HepG2 (cell line): ENCODE data around the gene TTC6. TPM values are rescaled to one million over a fixed set of nuclear protein-coding genes. Genes with fewer than 3 reads are reported as not detected.

Source experiments
- AGO2 ChIP-seq: fragments of 200-400 bp; formaldehyde crosslinking; optimal IDR thresholded peaks from 2 replicates; pipeline ENCODE3; 2017; ENCODE audit warnings: mild to moderate bottlenecking, low read depth, low read length, moderate library complexity
- DRAP1 ChIP-seq: IDR thresholded peaks from 2 replicates; pipeline ENCODE4 v1.6.1; 2016; ENCODE audit warnings: missing genetic modification reagents, missing compliant biosample characterization
- HDAC2 ChIP-seq: sonication (generic); formaldehyde crosslinking; IDR thresholded peaks from 2 replicates; pipeline ENCODE4 v1.4.0; 2020; ENCODE audit warnings: missing genetic modification reagents
- MED8 ChIP-seq: sonication (generic); formaldehyde crosslinking; IDR thresholded peaks from 2 replicates; pipeline ENCODE4 v1.8.1; 2023; ENCODE audit warnings: mild to moderate bottlenecking, missing genetic modification reagents; ENCODE audit not compliant: insufficient replicate concordance
- NONO ChIP-seq, 2 experiments: fragments of 450-650 bp in 1 of 2; sonication (generic) in 1 of 2; formaldehyde crosslinking in 1 of 2; IDR thresholded peaks in 1 of 2; conservative IDR thresholded peaks in 1 of 2; 2 replicates each; pipeline versions ENCODE4 v1.6.1 to v1.8.0; 2017 to 2022; ENCODE audit warnings: mild to moderate bottlenecking in 1 of 2, missing genetic modification reagents in 1 of 2, moderate library complexity in 1 of 2
- NR2F2 ChIP-seq: IDR thresholded peaks from 2 replicates; pipeline ENCODE4 v1.6.1; 2012; ENCODE audit warnings: low read depth, inconsistent platforms, borderline replicate concordance
- PBX3 ChIP-seq: sonication (generic); formaldehyde crosslinking; IDR thresholded peaks from 2 replicates; pipeline ENCODE4 v1.8.1; 2023; ENCODE audit warnings: missing genetic modification reagents, inconsistent platforms, borderline replicate concordance
- POGZ ChIP-seq: sonication (generic); formaldehyde crosslinking; IDR thresholded peaks from 2 replicates; pipeline ENCODE4 v1.4.0; 2020; ENCODE audit warnings: mild to moderate bottlenecking, missing genetic modification reagents
- RAD21 ChIP-seq: fragments of 450-650 bp; formaldehyde crosslinking; IDR thresholded peaks from 2 replicates; pipeline ENCODE4 v1.5.0; 2020; ENCODE audit warnings: mild to moderate bottlenecking
- RBM22 ChIP-seq: fragments of 200-400 bp; formaldehyde crosslinking; optimal IDR thresholded peaks from 2 replicates; pipeline ENCODE3; 2017; ENCODE audit warnings: mild to moderate bottlenecking, low read length, moderate library complexity
- TARDBP ChIP-seq: sonication (generic); formaldehyde crosslinking; IDR thresholded peaks from 2 replicates; pipeline ENCODE4 v1.8.0; 2022; ENCODE audit warnings: mild to moderate bottlenecking, missing genetic modification reagents
- THAP11 ChIP-seq: IDR thresholded peaks from 2 replicates; pipeline ENCODE4 v1.6.1; 2016; ENCODE audit warnings: missing biosample characterization, missing genetic modification reagents
- ZNF12 ChIP-seq: sonication (generic); formaldehyde crosslinking; IDR thresholded peaks from 2 replicates; pipeline ENCODE4 v1.5.0; 2020; ENCODE audit warnings: missing genetic modification reagents
- ZNF138 ChIP-seq: sonication (generic); formaldehyde crosslinking; IDR thresholded peaks from 2 replicates; pipeline ENCODE4 v1.5.0; 2020; ENCODE audit warnings: mild to moderate bottlenecking, low read depth, missing genetic modification reagents
- ZNF20 ChIP-seq: sonication (generic); formaldehyde crosslinking; IDR thresholded peaks from 2 replicates; pipeline ENCODE4 v1.4.0; 2020; ENCODE audit warnings: mild to moderate bottlenecking, moderate library complexity, missing genetic modification reagents
- ZNF317 ChIP-seq: sonication (generic); formaldehyde crosslinking; IDR thresholded peaks from 2 replicates; pipeline ENCODE4 v1.5.0; 2020; ENCODE audit warnings: mild to moderate bottlenecking, missing genetic modification reagents
- ZNF333 ChIP-seq: sonication (generic); formaldehyde crosslinking; IDR thresholded peaks from 2 replicates; pipeline ENCODE4 v1.4.0; 2020; ENCODE audit warnings: mild to moderate bottlenecking, missing genetic modification reagents, borderline replicate concordance
- ZNF432 ChIP-seq: sonication (generic); formaldehyde crosslinking; IDR thresholded peaks from 2 replicates; pipeline ENCODE4 v1.5.0; 2020; ENCODE audit warnings: missing genetic modification reagents, mild to moderate bottlenecking, borderline replicate concordance
- ZNF580 ChIP-seq: IDR thresholded peaks from 2 replicates; pipeline ENCODE4 v1.6.1; 2016; ENCODE audit warnings: low read depth, borderline replicate concordance
- ZNF646 ChIP-seq: sonication (generic); formaldehyde crosslinking; IDR thresholded peaks from 2 replicates; pipeline ENCODE4 v1.9.0; 2021; ENCODE audit warnings: mild to moderate bottlenecking, missing genetic modification reagents
- ZNF720 ChIP-seq: sonication (generic); formaldehyde crosslinking; IDR thresholded peaks from 2 replicates; pipeline ENCODE4 v1.4.0; 2020; ENCODE audit warnings: missing genetic modification reagents
- polyA plus RNA-seq, 8 experiments: library from polyadenylated mRNA; depleted of rRNA in 3 of 8; stranded (reverse) in 7 of 8; unstranded in 1 of 8; fragments of >200 nt; fragmentation: Illumina TruSeq in 4 of 8; extraction: Trizol in 4 of 8; gene quantifications; 2 replicates each; pipeline versions ENCODE4 v1.2.1 to v1.2.3, GENCODE V29; 2011 to 2016; ENCODE audit warnings: low read depth in 4 of 8, missing spikeins in 1 of 8, mixed read lengths in 1 of 8; ENCODE audit not compliant: insufficient read depth in 1 of 8
- total RNA-seq, 5 experiments: library from RNA; depleted of rRNA; stranded (reverse); fragments of >200 nt; fragmentation: Illumina TruSeq; extraction: Trizol; gene quantifications; 2 replicates each; pipeline ENCODE4 v1.2.3, GENCODE V29; 2016; ENCODE audit warnings: low read depth in 1 of 5

Gene TTC6
- total and polyA plus RNA-seq, 2 of the 13 experiments (the other 11 are each of a cell fraction or from before 2014, with no cell fraction given) = 9.3 to 27.4 TPM

GRCh38 chr14:37594238-37594970 is 1.0 kb upstream of the TTC6 start (continued):
- TF ChIP-seq ZNF646 (CRISPR knock-in tag) = 0 out of 2 replicates have a peak, but pooled peaks have one; percentile 37
- TF ChIP-seq DRAP1 = peak; percentile 42; the same call in 1 of the 2 replicates
- peak; percentile 64 for TF ChIP-seq HDAC2 (CRISPR knock-in tag)
- 0 out of 2 replicates have a peak, but pooled peaks have one; percentile 78 for TF ChIP-seq POGZ
- no peak for TF ChIP-seq ZNF720 (CRISPR knock-in tag)
- TF ChIP-seq ZNF333 = 0 out of 2 replicates have a peak, but pooled peaks have one; percentile 50
- peak; percentile 85 for TF ChIP-seq TARDBP (CRISPR knock-in tag)
- TF ChIP-seq ZNF580 = peak; percentile 84
- no peak for TF ChIP-seq ZNF432
- peak; percentile 88 for TF ChIP-seq RAD21 (CRISPR knock-in tag)
- peak; percentile 81 for TF ChIP-seq RBM22
- TF ChIP-seq ZNF20 = peak; percentile 82; the same call in 1 of the 2 replicates
- TF ChIP-seq MED8 = peak; percentile 40
- no peak for TF ChIP-seq NR2F2
- peak; percentile 91 for TF ChIP-seq ZNF317 (CRISPR knock-in tag)
- TF ChIP-seq NONO (IDR thresholded peaks at IDR 0.05) = no peak
- no peak for TF ChIP-seq NONO (CRISPR knock-in tag; conservative IDR thresholded peaks at IDR 0.05)
- peak; percentile 85 for TF ChIP-seq AGO2
- peak; percentile 46 for TF ChIP-seq ZNF12 (CRISPR knock-in tag)
- TF ChIP-seq ZNF138 (CRISPR knock-in tag) = no peak
- TF ChIP-seq THAP11 (CRISPR knock-in tag) = peak; percentile 39; the same call in 1 of the 2 replicates
- TF ChIP-seq PBX3 (CRISPR knock-in tag) = peak; percentile 51
